CD4-positive, alpha-beta T cell treated with Interleukin-10 for 1 hour (primary cell): ENCODE data around the gene GNAL.
"Not testable (repeated sequence)": the region's sequence is repeated elsewhere in the genome, so short reads cannot be mapped to it uniquely, and the experiment has no call there.

Source experiments
- DNase-seq: peaks from one replicate; pipeline ENCODE4 v3.0.0-alpha.2; 2020

The GNAL gene

GRCh38 chr18:11854554-11854953 lies 165.5 kb downstream of the GNAL start:
- not testable (repeated sequence) for DNase-seq

GRCh38 chr18:11857177-11857887 lies 168.3 kb downstream of the GNAL start:
- DNase-seq, result no peak

DNA sequence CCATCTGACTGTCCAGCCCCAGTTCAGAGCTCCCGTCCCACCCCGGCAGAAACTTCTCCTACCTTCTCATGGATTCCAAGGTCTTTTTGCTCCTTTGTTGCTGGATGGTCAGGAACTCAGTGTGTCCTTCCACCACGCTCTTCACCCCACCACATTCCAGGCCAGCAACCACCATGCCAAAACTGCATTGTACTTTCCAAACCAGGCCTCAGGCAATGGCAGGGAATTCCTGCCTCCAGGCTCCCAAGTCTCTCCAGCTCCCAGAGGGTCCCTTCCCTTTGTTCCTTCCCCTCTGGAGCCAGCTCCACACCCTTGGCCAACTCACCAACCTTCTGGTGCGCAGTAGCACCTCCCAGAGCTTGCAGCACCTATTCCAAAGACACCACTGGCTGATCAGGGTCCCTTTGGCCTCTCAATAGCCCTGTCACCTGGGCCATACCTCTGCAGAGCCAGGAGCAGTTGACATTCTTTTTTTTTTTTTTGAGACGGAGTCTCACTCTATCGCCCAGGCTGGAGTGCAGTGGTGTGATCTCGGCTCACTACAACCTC lies 170.3 kb downstream of the GNAL start:
- DNase-seq, result no peak

GRCh38 chr18:11859903-11860407 lies 170.9 kb downstream of the GNAL start:
- DNase-seq, result no peak

DNA sequence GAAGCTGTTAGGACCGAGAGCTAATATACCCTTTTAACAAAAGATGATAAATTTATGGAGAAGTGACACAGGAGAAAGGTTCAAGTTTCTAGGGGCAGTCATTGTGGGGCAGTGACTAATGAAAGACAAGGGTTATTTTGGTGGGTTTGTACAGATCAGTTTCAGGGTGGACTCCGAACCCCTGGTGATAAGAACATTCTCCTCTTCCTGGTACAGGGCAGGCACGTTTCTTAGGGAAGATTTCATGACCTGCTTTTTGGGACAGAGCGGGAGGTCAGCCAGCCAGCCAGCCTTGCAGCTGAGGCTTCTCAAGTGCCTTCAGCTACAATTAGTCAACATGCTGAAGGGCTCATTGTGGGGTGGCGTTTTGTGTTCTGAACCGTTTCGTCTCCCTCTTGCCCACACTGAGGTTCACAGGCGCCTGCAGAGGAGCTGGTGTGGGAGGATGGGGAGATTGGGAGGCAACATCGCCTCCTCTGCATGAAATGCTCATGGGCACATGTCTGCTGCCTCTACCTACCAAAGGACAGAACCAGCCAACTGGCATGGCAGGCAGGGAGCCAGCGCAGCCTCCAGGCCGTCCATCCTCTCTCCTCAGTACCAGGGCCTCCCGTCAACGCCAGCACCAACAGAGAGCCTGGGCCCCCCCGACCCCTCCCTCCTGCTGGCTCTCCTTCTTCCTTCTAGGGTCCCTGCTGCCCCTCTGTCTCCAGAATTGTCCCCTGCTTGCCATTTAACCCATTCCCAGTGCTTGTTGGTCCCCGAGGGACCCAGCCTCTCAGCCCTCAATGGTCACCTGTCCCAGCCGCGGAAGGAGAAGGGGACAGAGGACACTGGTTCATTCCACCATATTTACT lies 171.8 kb downstream of the GNAL start:
- DNase-seq, result no peak

GRCh38 chr18:11861583-11862288 lies 172.7 kb downstream of the GNAL start:
- no peak for DNase-seq

GRCh38 chr18:11862468-11863137 lies 173.5 kb downstream of the GNAL start:
- DNase-seq, result no peak

DNA sequence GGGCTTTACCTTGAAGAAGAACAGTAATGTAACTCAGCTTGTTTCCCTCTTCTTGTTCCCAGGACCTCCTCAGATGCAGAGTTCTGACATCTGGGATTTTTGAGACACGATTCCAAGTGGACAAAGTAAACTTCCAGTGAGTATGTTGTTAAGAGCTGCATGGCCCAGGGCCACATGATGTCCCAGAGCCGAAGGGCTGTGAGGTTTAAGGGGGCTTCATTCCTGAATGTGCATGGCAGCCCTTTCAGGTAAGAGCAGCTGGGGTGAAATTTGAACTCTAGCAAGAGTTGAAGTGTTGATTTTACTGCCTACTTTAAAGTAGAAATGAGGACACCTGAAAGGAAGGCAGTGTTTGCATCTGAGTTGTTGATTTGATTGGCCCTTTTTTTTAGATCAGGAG lies 175.4 kb downstream of the GNAL start:
- no peak for DNase-seq

DNA sequence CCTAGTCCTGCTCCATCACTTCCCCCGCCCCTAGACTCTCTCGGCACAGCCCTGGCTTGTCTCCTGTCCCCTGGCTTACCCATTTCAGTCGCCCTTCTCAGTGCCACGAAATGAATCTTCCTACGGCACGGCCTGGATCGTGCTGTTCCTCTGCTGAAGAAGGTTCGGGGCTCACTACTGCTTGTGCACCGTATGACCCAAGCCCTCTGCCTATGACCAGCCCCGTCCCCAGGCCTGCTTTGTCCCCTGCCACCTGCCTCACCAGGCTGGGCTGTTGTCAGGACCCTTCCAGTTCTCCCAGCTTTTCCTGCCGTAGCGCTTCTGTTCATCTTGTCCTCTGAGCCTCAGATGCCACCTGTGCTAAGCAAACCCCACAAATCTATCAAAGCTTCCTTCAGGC lies 176.0 kb downstream of the GNAL start:
- no peak for DNase-seq

GRCh38 chr18:11866329-11866728 lies 177.3 kb downstream of the GNAL start:
- DNase-seq, result no peak

GRCh38 chr18:11866764-11867163 lies 177.7 kb downstream of the GNAL start:
- no peak for DNase-seq

DNA sequence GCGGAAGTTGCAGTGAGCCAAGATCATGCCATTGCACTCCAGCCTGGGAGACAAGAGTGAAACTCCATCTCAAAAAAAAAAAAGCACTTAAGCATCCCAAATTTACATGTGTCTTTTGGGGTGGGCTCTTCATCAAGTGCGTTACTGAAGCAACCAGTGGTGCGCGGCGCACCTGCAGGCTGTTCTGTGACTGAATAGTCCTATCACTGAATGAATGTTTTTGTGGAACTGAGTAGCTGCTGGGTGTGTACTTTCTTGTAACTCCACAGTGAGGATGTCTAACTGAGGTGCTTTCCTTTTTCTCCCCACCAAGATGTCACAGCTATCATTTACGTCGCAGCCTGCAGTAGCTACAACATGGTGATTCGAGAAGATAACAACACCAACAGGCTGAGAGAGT lies 179.2 kb downstream of the GNAL start:
- no peak for DNase-seq

DNA sequence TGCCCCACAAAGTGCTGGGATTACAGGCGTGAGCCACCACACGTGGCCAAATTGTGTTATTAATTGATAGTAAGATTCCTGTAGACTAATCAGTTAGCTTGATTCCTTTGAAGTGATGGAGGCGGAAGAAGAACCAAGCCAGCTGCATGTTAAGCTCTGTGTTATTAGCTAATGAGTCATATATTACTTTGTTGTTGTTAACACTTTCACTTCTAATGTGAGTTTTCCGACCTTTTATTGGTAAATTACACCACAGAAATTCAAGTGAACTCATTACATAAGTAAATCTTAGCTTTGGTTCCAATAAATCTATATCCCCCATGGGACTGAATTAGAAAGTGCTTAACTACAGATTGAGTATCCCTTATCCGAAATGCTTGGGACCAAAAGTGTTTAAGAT lies 182.4 kb downstream of the GNAL start:
- DNase-seq, result no peak

- DNase-seq, result peak; percentile 19
Measured at GRCh38 chr18:11872479-11873136, 183.5 kb downstream of the GNAL start.

DNA sequence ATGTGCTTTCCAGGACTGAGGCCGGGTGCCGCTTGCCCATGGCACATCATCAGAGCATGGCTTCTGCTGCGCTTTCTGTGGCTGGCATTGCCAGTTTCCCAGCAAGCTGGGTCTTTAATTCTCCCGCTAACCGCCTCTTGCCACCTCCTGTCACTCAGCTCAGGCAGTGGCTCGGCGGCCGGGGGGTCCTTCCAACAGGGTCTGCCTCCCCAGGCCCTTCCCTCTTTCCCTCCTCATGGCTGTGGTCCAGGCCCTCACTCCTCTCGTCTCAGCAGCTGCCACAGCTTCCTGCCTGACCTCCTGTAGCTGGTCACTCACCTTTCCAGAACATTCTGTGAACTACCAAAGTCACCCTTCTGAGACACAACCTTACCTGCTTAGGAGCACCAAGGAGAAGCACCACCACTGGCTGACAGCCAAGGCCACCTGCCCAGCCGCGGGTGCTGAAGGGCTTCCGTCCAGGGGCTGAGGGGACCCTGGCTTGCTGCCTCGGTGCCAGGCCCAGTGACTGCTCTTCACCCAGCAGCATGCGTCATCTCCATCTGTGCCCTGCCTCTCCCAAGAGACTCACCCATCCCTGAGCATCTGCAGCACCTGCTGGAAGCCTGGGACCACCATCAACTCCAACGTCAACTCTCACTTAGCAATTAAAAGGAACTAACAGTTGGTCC lies 184.7 kb downstream of the GNAL start:
- no peak for DNase-seq

DNA sequence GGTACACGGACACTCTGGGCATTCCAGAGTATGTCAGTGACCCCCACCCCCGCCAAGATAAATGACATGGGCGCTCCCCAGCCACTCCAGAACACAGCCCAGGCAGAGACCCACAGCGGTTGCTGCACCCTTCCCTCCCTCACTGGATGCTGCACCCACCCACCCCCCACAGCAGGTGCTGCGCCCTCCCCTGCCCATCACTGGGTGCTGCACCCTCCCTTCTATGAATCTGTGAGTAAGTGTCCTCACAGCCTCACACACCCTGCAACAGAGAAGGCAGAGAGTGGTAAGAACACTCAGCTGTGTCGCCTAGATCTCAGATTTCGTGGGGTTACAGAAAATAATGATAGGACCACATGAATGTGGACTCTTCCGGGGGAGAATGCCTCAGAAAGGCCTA lies 185.6 kb downstream of the GNAL start:
- no peak for DNase-seq

- DNase-seq, result no peak
Measured at GRCh38 chr18:11877497-11878135, 188.6 kb downstream of the GNAL start.

DNA sequence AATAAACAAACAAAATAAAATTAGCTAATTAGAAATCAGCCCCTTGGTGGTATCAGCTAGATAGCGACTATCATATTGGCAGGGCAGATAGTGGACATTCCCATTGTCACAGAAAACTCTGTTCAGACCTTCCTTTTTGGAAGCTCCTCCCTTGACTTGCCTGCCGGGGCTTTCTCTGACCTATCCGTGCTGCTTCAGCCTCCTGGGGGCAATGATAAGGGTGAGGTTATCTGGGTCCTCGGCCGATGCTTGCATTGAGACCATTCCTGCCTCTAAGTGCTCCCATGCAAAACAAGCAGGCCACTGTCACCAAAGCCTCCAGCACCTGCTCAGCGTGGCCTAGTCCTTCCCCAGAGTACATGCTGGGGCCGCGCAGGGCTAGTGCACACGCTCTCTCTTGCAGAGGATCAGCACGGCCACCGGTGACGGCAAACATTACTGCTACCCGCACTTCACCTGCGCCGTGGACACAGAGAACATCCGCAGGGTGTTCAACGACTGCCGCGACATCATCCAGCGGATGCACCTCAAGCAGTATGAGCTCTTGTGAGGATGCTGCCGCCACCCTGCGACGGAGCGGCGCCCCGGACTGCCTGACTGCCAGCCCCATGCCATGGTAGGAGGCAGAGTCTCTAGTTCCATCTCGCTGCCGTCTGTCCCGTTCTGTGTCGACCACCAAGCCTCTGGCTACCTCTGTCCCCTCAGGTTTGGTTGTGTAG lies 191.7 kb downstream of the GNAL start:
- no peak for DNase-seq

- DNase-seq, result no peak
Measured at GRCh38 chr18:11882636-11883035, 193.6 kb downstream of the GNAL start.

GRCh38 chr18:11883153-11883552 lies 194.1 kb downstream of the GNAL start:
- no peak for DNase-seq
